ENCODE data around the gene UBE2S. TPM values are rescaled to one million over a fixed set of nuclear protein-coding genes. Genes with fewer than 3 reads are reported as not detected.

Gene UBE2S
- total RNA-seq, 2 donors from 2014 or later, result 6.5 to 7.9 TPM

DNA sequence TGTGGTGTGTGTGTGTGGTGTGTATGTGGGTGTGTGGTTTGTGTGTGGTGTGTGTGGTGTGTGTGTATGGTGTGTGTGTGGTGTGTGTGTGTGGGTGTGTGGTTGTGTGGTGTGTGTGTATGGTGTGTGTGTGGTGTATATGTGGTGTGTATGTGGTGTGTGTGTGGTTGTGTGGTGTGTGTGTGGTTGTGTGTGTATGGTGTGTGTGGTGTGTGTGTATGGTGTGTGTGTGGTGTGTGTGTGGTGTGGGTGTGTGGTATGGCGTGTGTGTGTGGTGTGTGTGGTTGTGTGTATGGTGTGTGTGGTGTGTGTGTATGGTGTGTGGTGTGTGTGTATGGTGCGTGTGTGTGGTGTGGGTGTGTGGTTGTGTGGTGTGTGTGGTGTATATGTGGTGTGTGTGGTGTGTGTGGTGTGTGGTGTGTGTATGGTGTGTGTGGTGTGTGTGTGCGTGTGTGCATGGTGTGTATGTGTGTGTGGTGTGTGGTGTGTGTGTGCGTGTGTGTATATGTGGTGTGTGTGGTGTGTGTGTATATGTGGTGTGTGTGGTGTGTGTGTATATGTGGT, 26.9 kb upstream of the UBE2S start:
- Histone ChIP-seq H3K36me3 (replicated peaks in 1 of 2; ENCODE audit: insufficient read depth in 1 of 2, low read depth in 2 of 2) (no peaks in the 10 kb centered on the region), H3K27me3 (peaks cover 0 to 16% of the 10 kb centered on the region in 2 donors), H3K4me3 (no peak overlapping the region), H3K9me3 (no peaks in the 10 kb centered on the region), H3K4me1 (no peaks in the 10 kb centered on the region), H3K27ac (no peak overlapping the region)
- intact Hi-C loops (cut with DNase I), result no loop called here
- no peak for DNase-seq
- WGBS, 2 donors, result 53 to 56% methylated on average over 4 of the region's 4 CpGs
- TF ChIP-seq, protein P1, sequence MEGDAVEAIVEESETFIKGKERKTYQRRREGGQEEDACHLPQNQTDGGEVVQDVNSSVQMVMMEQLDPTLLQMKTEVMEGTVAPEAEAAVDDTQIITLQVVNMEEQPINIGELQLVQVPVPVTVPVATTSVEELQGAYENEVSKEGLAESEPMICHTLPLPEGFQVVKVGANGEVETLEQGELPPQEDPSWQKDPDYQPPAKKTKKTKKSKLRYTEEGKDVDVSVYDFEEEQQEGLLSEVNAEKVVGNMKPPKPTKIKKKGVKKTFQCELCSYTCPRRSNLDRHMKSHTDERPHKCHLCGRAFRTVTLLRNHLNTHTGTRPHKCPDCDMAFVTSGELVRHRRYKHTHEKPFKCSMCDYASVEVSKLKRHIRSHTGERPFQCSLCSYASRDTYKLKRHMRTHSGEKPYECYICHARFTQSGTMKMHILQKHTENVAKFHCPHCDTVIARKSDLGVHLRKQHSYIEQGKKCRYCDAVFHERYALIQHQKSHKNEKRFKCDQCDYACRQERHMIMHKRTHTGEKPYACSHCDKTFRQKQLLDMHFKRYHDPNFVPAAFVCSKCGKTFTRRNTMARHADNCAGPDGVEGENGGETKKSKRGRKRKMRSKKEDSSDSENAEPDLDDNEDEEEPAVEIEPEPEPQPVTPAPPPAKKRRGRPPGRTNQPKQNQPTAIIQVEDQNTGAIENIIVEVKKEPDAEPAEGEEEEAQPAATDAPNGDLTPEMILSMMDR (IDR thresholded peaks at IDR 0.05), result no peak
- no peak for TF ChIP-seq POLR2A (IDR thresholded peaks at IDR 0.05)
- ATAC-seq, result no peak

DNA sequence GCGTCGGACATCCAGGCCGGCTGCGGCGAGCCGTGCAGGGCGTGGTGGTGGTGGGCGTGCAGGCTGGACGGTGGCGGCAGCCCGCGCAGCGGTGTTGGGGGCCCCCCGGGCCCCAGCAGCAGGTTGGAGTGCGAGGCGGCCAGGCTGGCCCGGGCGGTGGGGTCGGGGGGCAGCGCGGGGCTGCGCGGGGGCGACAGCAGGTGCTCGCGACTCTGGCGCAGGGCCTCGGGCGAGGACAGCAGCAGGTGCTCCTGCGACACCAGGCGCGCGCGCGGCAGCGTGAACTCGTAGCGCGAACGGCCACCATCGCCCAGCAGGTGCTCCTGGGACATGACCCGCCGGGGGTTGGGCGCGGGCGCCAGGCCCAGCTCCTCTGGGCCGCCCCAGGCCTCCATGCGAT, 25.7 kb upstream of the UBE2S start:
- WGBS, 2 donors, result 5% methylated on average over 13 of the region's 48 CpGs; no CpG with 5 or more reads in 1 of the 2 donors
- Histone ChIP-seq H3K4me3 (no peak overlapping the region), H3K27me3 (peaks cover 0 to 14% of the 10 kb centered on the region in 2 donors), H3K4me1 (no peaks in the 10 kb centered on the region), H3K9me3 (no peaks in the 10 kb centered on the region), H3K27ac (no peak overlapping the region), H3K36me3 (replicated peaks in 1 of 2; ENCODE audit: insufficient read depth in 1 of 2, low read depth in 2 of 2) (no peaks in the 10 kb centered on the region)
- DNase-seq (no peak), ATAC-seq (no peak)
- intact Hi-C loops (cut with DNase I), result no loop called here
- TF ChIP-seq POLR2A (IDR thresholded peaks at IDR 0.05), result no peak
- TF ChIP-seq, protein P1 (IDR thresholded peaks at IDR 0.05), result no peak

DNA sequence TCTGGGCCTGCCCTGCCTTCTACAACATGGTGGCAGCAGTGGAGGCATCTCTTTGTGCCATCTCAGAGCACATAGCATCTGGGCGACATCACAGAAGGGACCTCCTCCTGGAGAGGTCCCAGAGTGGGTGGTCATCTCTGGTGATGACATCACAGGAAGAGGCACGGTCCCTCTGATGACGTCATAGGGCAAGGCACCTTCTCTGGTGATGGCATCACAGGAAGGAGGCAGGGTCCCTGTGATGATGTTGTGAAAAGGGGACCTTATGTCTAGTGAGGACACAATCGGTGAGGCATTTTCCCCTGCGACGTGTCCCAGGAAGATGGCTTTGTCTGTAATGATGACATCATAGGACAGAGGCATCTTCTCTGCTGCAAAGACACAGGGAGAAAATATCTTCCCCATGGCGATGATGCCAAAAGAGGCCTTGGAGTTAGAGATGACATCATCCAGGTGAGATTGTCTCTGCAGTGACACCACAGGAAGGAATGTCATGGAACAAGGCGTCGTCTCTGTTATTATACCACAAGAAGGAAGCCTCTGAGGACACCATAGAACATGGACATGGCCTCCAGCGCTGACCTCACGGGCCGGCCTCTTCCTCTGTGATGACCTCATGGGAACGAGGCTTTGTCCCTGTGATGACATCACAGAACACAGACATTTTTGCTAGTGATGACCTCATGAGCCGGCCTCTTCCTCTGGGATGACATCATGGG, 24.8 kb upstream of the UBE2S start:
- DNase-seq, result no peak
- H3K4me1 ChIP-seq, result no peaks in the 10 kb centered on the region
- H3K36me3 ChIP-seq (replicated peaks in 1 of 2; ENCODE audit: insufficient read depth in 1 of 2, low read depth in 2 of 2), result no peaks in the 10 kb centered on the region
- peaks cover 0 to 10% of the 10 kb centered on the region in 2 donors for H3K27me3 ChIP-seq
- no peak overlapping the region for H3K27ac ChIP-seq
- intact Hi-C loops (cut with DNase I), result no loop called here
- 77 to 78% methylated on average over 10 to 14 of the region's 14 CpGs for WGBS, 2 donors
- TF ChIP-seq, protein P1 (IDR thresholded peaks at IDR 0.05), result no peak
- no peak for TF ChIP-seq POLR2A (IDR thresholded peaks at IDR 0.05)
- H3K4me3 ChIP-seq, result no peak overlapping the region
- ATAC-seq, result no peak
- H3K9me3 ChIP-seq, result no peaks in the 10 kb centered on the region

DNA sequence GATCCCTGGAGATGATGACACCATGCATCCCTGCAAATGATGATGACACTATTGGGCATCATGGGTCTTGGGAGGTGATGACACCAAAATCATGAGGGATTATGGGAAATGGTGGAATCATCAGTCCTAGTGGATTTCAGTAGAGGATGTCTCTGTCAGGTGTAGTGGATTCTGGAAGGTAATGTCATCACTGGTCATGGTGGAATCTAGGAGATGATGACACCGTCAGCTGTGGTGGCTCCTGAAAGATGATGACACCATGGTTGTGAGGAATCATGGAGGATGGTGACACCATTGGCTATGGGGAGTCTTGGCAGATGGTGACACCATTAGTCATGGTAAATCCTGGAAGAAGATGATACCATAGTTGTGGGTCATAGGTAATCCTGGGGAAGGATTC, 23.6 kb upstream of the UBE2S start:
- Histone ChIP-seq H3K4me3 (no peak overlapping the region), H3K9me3 (no peaks in the 10 kb centered on the region), H3K36me3 (replicated peaks in 1 of 2; ENCODE audit: insufficient read depth in 1 of 2, low read depth in 2 of 2) (no peaks in the 10 kb centered on the region), H3K27me3 (peaks cover 0 to 10% of the 10 kb centered on the region in 2 donors), H3K4me1 (no peaks in the 10 kb centered on the region), H3K27ac (no peak overlapping the region)
- WGBS, 2 donors, result 93 to 100% methylated on average over 1 of the region's 1 CpG
- ATAC-seq (no peak), DNase-seq (no peak)
- intact Hi-C loops (cut with DNase I), result no loop called here
- TF ChIP-seq, protein P1 (IDR thresholded peaks at IDR 0.05), result no peak
- TF ChIP-seq POLR2A (IDR thresholded peaks at IDR 0.05), result no peak

DNA sequence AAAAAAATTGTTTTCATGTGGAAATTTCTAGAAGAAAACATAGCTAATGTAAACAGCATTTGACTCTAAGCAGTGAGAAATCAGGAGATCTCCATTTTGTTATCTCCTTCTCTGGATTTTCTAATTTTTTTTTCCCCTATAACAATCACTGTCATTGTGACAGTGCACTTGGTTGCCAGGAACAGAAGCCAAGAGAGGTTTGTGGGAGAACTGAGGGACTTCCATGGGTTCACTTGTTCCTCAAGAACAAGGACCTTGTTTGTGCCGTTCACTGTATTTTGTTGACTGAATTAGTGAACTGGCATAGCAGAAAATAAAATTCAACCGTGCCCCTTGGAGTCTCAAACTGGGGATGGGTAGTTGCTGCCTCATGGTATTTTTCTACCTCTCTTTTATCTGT, 18.5 kb upstream of the UBE2S start:
- Histone ChIP-seq H3K9me3 (no peaks in the 10 kb centered on the region), H3K4me3 (no peak overlapping the region), H3K36me3 (replicated peaks in 1 of 2; ENCODE audit: insufficient read depth in 1 of 2, low read depth in 2 of 2) (no peaks in the 10 kb centered on the region), H3K27me3 (no peaks in the 10 kb centered on the region), H3K27ac (no peak overlapping the region), H3K4me1 (no peaks in the 10 kb centered on the region)
- TF ChIP-seq, protein P1 (IDR thresholded peaks at IDR 0.05), result no peak
- no peak for TF ChIP-seq POLR2A (IDR thresholded peaks at IDR 0.05)
- WGBS, 2 donors, result 37 to 60% methylated on average over 2 of the region's 2 CpGs
- ATAC-seq (no peak), DNase-seq (no peak)
- intact Hi-C loops (cut with DNase I), result no loop called here

Measured in body of pancreas (tissue), 4 donors.